Activated CD4-positive, alpha-beta T cell treated with anti-CD3 and anti-CD28 coated beads for 36 hours (primary cell): ENCODE measurements around the gene DAAM2. TPM values are rescaled to one million over a fixed set of nuclear protein-coding genes. Genes with fewer than 3 reads are reported as not detected.

Experiments
- ATAC-seq: fragments of 200-7000 bp; cut with Tn5 transposase; one replicate; pipeline ENCODE4 v1.10.0; 2021; ENCODE audit warnings: mild to moderate bottlenecking, moderate library complexity
- CTCF ChIA-PET: fragments of 350-600 bp; sonication (Branson Sonifier 250); formaldehyde crosslinking; loops from one replicate; lab custom pipeline; 2021; ENCODE audit warnings: antibody characterized with exemption; lab: Charles Lee
- POLR2A ChIA-PET: fragments of 350-600 bp; sonication (Branson Sonifier 250); formaldehyde crosslinking; loops from one replicate; lab custom pipeline; 2021; ENCODE audit warnings: antibody characterized with exemption, inconsistent platforms; lab: Charles Lee
- DNase-seq: peaks from one replicate; pipeline ENCODE4 v3.0.0-alpha.2; 2020
- H3K27ac Mint-ChIP-seq: one replicate; pipeline ENCODE4 v1.8.0; 2021; ENCODE audit warnings: mixed read lengths
- H3K27me3 Mint-ChIP-seq: one replicate; pipeline ENCODE4 v1.8.0; 2021; ENCODE audit warnings: mixed read lengths
- H3K36me3 Mint-ChIP-seq: one replicate; pipeline ENCODE4 v1.8.0; 2021; ENCODE audit warnings: low read depth, mixed read lengths
- H3K4me1 Mint-ChIP-seq: one replicate; pipeline ENCODE4 v1.8.0; 2021; ENCODE audit warnings: mixed read lengths
- H3K4me3 Mint-ChIP-seq: one replicate; pipeline ENCODE4 v1.8.0; 2021; ENCODE audit warnings: mild to moderate bottlenecking, moderate library complexity, mixed read lengths
- H3K9me3 Mint-ChIP-seq: one replicate; pipeline ENCODE4 v1.8.0; 2021; ENCODE audit warnings: low read depth, mixed read lengths
- intact Hi-C, 2 experiments: fragments of 100-400 bp; cut with DNase I in 1 of 2; cut with micrococcal nuclease in 1 of 2; formaldehyde crosslinking; loops; one replicate each; pipeline versions ENCODE4 v1.14.2 to v1.15.1; 2022 to 2024; cut with DNase I, micrococcal nuclease
- total RNA-seq, 2 experiments: library from RNA; stranded (reverse); gene quantifications; one replicate each; pipeline ENCODE4 v1.2.3, GENCODE V29; 2021

Gene DAAM2
- total RNA-seq, 2 experiments from 2014 or later, result not detected

- ChIA-PET CTCF (no interaction called here), POLR2A (no interaction called here)
- H3K4me1 Mint-ChIP-seq, result no peaks in the 10 kb centered on the region
- DNase-seq, result no peak
- H3K9me3 Mint-ChIP-seq, result no peaks in the 10 kb centered on the region
- H3K4me3 Mint-ChIP-seq, result no peak overlapping the region
- intact Hi-C loops, result no loop called here
- no peak for ATAC-seq
- no peak overlapping the region for H3K27ac Mint-ChIP-seq
- H3K36me3 Mint-ChIP-seq, result no peaks in the 10 kb centered on the region
- no peaks in the 10 kb centered on the region for H3K27me3 Mint-ChIP-seq
Observed at GRCh38 chr6:39821046-39821740, 29.0 kb downstream of the DAAM2 start.

GRCh38 chr6:39821742-39822532 is 29.8 kb downstream of the DAAM2 start:
- no peaks in the 10 kb centered on the region for H3K9me3 Mint-ChIP-seq
- ChIA-PET POLR2A (no interaction called here), CTCF (no interaction called here)
- intact Hi-C loops, result no loop called here
- no peak overlapping the region for H3K27ac Mint-ChIP-seq
- no peaks in the 10 kb centered on the region for H3K27me3 Mint-ChIP-seq
- no peak for ATAC-seq
- no peaks in the 10 kb centered on the region for H3K36me3 Mint-ChIP-seq
- DNase-seq, result no peak
- H3K4me1 Mint-ChIP-seq, result no peaks in the 10 kb centered on the region
- no peak overlapping the region for H3K4me3 Mint-ChIP-seq

- ATAC-seq (no peak), DNase-seq (no peak)
- Mint-ChIP-seq H3K9me3 (no peaks in the 10 kb centered on the region), H3K36me3 (no peaks in the 10 kb centered on the region), H3K27ac (no peak overlapping the region), H3K4me1 (no peaks in the 10 kb centered on the region), H3K27me3 (no peaks in the 10 kb centered on the region), H3K4me3 (no peak overlapping the region)
- POLR2A ChIA-PET, result no interaction called here
- CTCF ChIA-PET, result interaction anchor here (0.7 kb wide), 1 partner anchor 342 kb away, joined by 3 read pairs; no protein-coding TSS in a partner anchor
- intact Hi-C loops, result no loop called here
Observed at GRCh38 chr6:39822846-39823815, 31.0 kb downstream of the DAAM2 start.

GRCh38 chr6:39824030-39824926 is 32.1 kb downstream of the DAAM2 start:
- ChIA-PET POLR2A (no interaction called here), CTCF (interaction anchor here (0.7 kb wide), 2 partner anchors 10 to 341 kb away, joined by 3 read pairs; no protein-coding TSS in a partner anchor)
- Mint-ChIP-seq H3K36me3 (no peaks in the 10 kb centered on the region), H3K27me3 (no peaks in the 10 kb centered on the region), H3K4me1 (no peaks in the 10 kb centered on the region), H3K27ac (no peak overlapping the region), H3K4me3 (no peak overlapping the region), H3K9me3 (no peaks in the 10 kb centered on the region)
- intact Hi-C loops, result no loop called here
- no peak for ATAC-seq
- DNase-seq, result no peak

GRCh38 chr6:39829331-39829730 is 37.2 kb downstream of the DAAM2 start:
- Mint-ChIP-seq H3K36me3 (no peaks in the 10 kb centered on the region), H3K27me3 (no peaks in the 10 kb centered on the region), H3K4me1 (no peaks in the 10 kb centered on the region), H3K27ac (no peak overlapping the region), H3K9me3 (no peaks in the 10 kb centered on the region), H3K4me3 (no peak overlapping the region)
- POLR2A ChIA-PET, result no interaction called here
- DNase-seq, result no peak
- intact Hi-C loops, result no loop called here
- no peak for ATAC-seq
- CTCF ChIA-PET, result no interaction called here

GRCh38 chr6:39830444-39830843 is 38.3 kb downstream of the DAAM2 start:
- Mint-ChIP-seq H3K4me3 (no peak overlapping the region), H3K9me3 (no peaks in the 10 kb centered on the region), H3K27me3 (no peaks in the 10 kb centered on the region), H3K36me3 (no peaks in the 10 kb centered on the region), H3K4me1 (no peaks in the 10 kb centered on the region), H3K27ac (no peak overlapping the region)
- intact Hi-C loops, result no loop called here
- POLR2A ChIA-PET, result no interaction called here
- CTCF ChIA-PET, result no interaction called here
- ATAC-seq (no peak), DNase-seq (no peak)

- Mint-ChIP-seq H3K27ac (no peak overlapping the region), H3K9me3 (no peaks in the 10 kb centered on the region), H3K4me3 (no peak overlapping the region), H3K4me1 (no peaks in the 10 kb centered on the region), H3K27me3 (no peaks in the 10 kb centered on the region), H3K36me3 (no peaks in the 10 kb centered on the region)
- DNase-seq (no peak), ATAC-seq (no peak)
- POLR2A ChIA-PET, result no interaction called here
- CTCF ChIA-PET, result interaction anchor here (0.6 kb wide), 1 partner anchor 1424 kb away, joined by 3 read pairs; no protein-coding TSS in a partner anchor
- intact Hi-C loops, result no loop called here
Observed at GRCh38 chr6:39831701-39832100, 39.5 kb downstream of the DAAM2 start.

- H3K36me3 Mint-ChIP-seq, result no peaks in the 10 kb centered on the region
- ATAC-seq (no peak), DNase-seq (no peak)
- H3K4me1 Mint-ChIP-seq, result no peaks in the 10 kb centered on the region
- H3K27me3 Mint-ChIP-seq, result peaks cover 7% of the 10 kb centered on the region
- no peak overlapping the region for H3K4me3 Mint-ChIP-seq
- no peak overlapping the region for H3K27ac Mint-ChIP-seq
- intact Hi-C loops, result no loop called here
- ChIA-PET POLR2A (no interaction called here), CTCF (interaction anchor here (0.6 to 1.0 kb wide), 2 partner anchors 9 to 53 kb away, joined by 3 read pairs; no protein-coding TSS in a partner anchor)
- H3K9me3 Mint-ChIP-seq, result no peaks in the 10 kb centered on the region
Observed at GRCh38 chr6:39834278-39834677, 42.1 kb downstream of the DAAM2 start.

GRCh38 chr6:39834866-39835265 is 42.7 kb downstream of the DAAM2 start:
- Mint-ChIP-seq H3K4me1 (no peaks in the 10 kb centered on the region), H3K27me3 (peaks cover 8% of the 10 kb centered on the region), H3K4me3 (no peak overlapping the region), H3K9me3 (no peaks in the 10 kb centered on the region), H3K27ac (no peak overlapping the region), H3K36me3 (no peaks in the 10 kb centered on the region)
- ATAC-seq (no peak), DNase-seq (no peak)
- ChIA-PET CTCF (interaction anchor here (1.0 kb wide), 1 partner anchor 10 kb away, joined by 3 read pairs; no protein-coding TSS in a partner anchor), POLR2A (no interaction called here)
- intact Hi-C loops, result no loop called here

- H3K36me3 Mint-ChIP-seq, result no peaks in the 10 kb centered on the region
- DNase-seq (no peak), ATAC-seq (no peak)
- no peak overlapping the region for H3K4me3 Mint-ChIP-seq
- ChIA-PET CTCF (no interaction called here), POLR2A (no interaction called here)
- intact Hi-C loops, result no loop called here
- H3K27ac Mint-ChIP-seq, result no peak overlapping the region
- H3K4me1 Mint-ChIP-seq, result no peaks in the 10 kb centered on the region
- peaks cover 12% of the 10 kb centered on the region for H3K27me3 Mint-ChIP-seq
- no peaks in the 10 kb centered on the region for H3K9me3 Mint-ChIP-seq
Observed at GRCh38 chr6:39835821-39836295, 43.7 kb downstream of the DAAM2 start.
